ENCODE data around the gene PYGM.

Gene PYGM

DNA sequence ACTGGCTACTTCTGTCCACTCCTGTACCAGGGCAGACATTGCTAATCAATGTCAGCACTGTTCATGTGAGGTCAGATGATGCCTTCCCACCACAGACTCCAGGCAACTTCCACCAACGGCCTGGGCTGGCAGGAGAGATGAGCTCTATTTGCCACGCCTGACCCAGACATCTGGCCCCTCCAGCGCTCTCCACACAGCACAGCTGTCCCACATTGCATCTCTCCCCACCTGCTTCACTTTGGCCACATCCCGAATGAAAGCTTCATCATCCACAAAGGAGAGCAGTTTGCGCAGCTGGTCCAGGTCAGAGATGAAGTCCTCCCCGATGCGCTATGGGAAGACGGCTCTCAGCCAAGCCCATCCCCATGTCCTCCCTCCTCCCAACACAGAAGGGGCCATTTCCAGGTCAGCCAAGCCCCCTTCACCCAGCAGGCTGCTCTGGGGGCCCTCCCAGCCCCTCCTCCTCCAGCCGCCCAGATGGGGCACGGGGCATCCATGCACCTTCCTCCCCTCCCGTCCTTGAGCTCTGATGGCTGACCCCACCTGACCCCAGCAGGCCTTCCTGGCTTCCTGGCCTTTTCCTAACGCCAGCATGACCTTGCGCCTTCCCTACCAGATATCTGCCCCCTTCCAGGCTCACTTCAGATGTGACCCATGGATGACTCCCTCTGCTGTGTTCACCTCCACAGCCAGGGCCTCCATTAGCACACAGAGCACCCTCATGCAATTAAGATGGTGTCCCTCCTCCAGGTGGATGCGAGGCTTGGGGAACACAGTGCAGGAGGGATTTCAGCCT, 7.4 kb downstream of the PYGM start:
- no peak for DNase-seq

DNA sequence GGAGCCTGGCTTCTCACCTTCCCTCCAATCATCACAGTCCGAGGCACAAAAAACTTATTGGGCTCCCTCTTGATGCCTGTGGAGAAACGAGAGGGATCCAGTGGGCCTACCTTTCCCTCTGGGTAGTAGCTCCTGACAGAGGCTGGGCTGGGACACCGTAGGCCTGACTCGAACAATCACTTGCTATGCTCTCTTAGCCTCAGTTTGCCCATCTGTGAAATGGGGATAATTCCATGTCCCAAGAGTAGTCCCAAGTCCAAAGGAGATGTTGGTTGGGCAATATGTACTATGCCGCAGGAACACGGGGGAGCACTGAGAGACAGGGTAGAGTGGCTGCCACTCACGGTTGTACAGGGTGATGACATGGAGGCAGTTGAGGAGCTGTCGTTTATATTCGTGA, 8.2 kb downstream of the PYGM start:
- no peak for DNase-seq

DNA sequence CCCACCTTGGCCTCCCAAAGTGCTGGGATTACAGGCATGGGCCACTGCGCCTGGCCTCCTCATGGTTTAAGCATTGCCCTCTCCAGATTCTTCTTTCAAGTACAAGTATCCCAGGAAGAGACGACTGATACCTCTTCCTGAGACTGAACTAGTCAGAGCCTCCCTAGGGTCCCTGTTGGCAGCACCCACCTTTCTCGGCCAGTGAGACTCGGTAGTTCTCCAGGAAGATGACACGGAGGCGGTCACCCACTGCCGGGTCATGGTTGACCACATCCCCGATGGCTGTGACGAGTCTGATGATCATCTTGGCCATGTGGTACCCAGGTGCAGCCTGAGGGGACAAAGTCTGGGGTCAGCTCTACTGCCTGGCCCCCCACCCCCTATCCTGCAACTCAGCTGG, 8.6 kb downstream of the PYGM start:
- DNase-seq: no peak

DNA sequence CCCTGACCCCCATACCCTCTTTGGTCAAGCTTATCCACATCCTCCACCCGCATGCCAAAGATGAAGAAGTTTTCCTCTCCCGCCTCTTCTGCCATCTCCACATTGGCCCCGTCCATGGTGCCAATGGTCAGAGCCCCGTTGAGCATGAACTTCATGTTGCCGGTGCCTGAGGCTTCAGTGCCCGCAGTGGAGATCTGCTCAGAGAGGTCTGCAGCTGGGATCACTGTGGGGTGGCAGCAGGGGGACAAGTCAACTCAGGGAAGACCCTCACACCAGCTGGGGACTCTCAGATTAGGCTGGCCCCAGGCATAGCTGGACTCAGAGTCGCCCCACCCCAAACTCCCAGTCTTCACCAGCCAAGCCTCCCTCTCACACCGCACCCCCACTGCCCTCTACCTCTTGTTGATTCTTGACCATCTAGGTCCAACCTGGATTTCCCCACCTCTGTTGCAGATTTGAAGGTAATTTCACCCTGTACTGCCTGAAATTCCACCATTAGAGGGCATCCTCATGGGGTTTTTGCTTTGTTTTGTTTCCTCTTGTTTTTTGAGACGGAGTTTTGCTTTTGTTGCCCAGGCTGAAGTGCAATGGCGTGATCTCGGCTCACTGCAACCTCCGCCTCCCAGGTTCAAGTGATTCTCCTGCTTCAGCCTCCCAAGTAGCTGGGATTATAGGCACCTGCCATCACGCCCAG, 9.3 kb downstream of the PYGM start:
- no peak for DNase-seq

DNA sequence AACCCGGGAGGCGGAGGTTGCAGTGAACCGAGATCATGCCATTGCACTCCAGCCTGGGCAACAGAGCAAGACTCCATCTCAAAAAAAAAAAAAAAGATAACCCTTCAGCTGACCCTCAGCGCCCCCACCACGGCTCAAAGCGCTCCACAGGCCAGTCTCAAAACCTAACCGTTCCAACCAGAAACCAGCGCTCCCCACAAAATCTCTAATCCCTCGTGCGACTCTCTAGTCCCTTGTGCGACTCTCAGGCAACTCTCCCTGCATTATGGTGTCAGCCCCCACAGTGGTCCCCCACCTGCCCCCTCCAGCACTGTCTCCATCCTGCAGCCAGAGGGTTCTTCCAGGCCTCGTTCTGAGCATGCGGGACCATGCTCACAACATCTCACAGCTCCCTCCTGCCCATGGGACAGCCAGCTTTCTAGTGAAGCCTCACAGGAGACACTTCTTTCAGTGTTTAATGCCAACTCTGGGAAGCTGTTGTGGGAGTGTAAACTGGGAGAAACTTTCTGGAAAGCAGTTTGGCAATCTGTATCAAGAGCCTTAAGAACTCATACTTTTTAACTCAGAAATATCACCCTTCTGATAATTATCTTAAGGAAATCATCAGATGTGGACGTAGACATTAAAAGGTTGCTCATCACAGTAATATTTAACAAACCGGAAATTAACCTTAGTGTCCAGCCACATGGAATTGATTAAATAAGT, 11.7 kb downstream of the PYGM start:
- no peak for DNase-seq

DNA sequence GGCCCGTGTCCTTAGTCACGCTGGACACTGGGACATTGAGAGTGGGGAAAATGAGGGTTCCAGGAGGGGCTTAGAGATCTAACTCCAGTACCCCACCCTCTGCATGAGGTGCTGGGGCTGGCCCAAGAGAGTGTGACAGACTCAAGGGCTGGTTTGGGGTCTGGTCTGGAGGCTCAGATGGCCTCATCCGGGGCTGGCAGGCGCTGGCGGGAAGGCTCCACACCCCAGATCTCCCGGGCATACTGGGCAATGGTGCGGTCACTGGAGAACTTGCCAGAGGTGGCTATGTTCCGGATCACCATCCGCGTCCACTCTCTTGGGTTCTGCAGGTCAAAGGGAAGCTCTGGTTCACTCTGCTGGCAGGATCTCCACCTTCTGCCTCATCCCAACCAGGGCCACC, 13.3 kb downstream of the PYGM start:
- no peak for DNase-seq

DNA sequence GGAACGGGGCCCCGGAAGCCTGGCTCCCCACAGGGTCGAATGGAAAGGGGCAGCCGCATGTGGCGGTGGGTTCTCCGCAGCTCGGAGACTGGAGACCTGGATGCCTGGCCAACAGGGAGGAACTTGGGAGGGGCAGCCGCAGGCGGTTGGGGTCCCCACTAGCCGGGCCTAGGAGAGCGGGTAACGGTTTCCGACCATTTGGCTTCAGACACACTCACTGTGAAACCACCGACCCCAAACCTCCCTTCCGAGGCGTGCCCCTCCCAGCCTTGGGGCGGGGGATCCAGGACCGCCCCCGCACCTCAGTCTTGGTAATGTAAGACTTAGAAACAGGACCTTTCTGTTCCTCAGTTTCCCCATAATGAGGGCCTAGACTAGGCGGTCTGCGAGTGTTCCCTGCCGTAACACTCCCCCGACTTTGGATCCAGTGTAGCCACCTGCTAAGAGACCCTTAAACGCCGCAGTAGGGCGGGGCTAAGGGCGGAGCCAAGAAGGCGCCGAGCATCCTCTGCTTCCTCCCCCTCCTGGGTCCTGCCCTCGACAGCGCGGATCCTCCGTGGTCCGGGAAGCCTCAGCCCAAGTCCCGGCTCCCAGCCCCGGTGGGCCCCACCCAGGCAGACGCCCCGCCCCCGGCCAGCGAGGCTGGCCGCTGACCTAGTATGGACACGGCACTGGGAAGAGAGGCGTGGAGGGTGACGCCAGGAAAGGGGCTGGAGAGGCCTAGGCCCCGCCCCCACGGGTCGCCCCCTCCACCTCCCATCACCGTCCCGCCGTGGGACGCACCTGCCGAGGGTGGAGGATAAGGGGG, 14.0 kb downstream of the PYGM start:
- DNase-seq: no peak

DNA sequence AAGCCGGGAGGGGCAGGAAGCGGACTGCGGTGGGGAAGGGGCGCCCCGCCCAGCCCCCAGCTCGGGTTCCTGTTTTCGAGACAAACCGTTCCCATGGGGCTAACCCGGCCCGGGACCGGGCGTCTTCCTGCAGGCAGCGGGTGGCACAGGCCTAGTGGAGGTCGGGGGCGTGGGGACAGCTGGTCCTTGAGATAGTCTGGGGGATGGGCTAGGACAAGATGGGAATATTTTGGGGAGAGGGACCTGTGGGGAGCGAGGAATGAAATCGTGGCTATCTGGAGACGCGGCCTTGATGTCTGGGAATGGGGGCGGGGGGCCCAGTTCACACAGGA, 14.6 kb downstream of the PYGM start:
- no peak for DNase-seq

DNA sequence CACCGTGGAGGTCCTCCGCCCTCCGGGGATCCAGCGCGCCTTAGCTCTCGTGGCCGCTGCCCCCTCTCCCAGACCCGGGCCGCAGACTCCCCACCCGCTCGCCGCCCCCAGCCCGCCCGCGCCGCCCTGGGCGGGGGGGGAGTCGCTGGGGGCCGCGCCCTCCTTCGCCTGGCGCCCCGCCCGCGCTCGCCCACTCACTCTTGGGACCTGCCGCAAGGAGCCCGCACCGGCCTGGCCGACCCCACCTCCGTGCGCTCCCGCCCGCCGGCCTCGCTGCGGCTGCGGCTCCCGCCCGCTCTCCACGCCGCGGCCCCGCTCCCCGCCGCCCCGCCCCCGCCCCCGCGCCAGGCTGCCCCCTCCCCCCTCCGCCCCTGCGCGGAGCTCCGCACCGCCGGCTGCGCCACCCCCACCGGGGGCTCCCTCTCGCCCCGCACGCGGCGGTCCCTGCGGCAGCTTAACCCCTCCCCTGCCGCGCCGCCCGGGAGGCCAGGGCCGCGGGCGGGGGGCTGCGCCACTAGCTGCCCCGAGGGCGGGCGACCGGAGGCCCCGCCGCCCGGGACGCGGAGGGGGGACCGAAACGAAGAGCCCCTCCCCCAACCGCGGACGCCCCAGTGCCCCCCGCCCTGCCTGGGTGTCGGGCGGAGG, 15.1 kb downstream of the PYGM start:
- no peak for DNase-seq

DNA sequence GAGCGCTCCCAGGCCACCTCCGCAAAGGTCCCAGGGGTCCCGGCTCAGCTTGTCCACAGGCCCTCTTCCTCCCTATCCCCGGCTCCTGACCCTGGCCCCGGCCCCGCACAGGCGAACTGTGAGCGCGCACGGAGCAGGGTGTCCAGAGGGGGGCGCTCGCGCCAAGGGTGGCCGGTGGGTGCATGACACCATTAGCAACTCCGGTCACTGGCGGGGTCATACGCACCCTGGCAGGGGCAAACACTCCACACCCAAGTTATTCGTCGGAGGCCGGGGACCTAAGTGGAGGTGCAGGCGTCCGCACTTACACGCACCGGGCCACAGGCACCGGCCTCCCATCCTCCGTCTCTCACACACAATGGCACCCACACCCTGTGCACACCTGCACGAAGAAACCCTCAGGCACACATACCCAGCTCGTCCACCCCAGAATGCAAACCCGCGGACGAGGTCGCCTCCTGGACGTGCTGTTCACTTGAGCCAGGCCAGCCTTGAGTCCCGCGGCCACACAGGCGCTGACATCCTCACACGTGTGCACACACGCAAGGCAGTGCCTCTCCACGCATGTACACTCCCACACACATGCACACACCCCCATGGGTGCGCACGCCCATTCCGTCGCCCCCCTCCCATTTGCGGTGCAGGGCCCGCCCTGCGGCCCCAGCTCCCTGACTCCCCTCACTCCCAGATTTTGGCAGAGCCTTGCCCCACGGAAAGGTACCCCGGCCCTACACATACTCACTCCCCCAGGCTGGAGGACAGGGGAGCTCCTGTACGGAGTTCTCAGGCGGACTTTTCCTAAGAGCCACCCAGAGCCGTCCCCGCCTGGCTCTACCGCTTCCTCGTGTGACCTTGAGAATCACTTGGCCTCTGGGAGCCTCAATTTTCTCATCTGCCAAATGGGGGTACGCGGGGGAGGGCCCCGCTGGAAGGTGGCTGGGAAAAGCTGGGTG, 15.9 kb downstream of the PYGM start, which contains the start of gene RASGRP2:
RASGRP2 (minus strand) TSS at position 552 of the 953 bp plus-strand sequence. CDS start 1,276 bp downstream, outside the sequence.
- no peak for DNase-seq

DNA sequence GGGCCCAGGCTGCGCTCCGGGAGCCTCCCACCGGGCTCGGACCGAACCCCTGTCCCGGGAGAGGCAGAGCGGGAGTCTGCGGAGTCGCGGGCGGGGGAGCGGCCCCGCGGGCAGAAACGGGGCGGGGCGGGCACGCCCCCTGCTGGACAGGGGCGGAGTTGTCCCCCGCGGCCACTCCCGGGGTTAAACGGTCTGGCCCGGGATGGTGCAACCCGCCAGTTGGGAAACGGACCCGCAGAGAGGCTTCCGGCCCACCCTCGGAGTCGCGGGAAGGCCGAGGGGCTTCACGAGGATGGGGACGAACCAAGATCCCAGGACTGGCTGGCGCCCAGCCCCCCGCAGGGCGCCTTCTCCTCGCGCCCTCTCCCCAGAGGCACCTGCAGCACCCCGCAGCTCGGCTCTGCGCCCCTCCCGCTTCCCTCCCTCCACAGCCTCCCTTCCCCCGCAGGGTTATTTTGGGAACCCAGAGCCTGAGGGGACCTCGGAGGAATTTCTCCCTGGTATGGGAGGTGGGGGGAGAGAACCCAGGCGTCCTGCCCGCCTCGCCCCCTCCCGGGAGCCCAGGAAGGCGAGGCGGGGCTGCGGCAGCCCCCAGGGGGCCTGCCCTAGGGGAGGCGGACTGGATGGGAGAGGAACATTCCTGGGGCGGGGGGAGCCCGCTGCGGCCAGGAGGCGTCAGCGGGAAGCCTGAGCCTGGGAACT, 16.7 kb downstream of the PYGM start:
- DNase-seq: no peak

DNA sequence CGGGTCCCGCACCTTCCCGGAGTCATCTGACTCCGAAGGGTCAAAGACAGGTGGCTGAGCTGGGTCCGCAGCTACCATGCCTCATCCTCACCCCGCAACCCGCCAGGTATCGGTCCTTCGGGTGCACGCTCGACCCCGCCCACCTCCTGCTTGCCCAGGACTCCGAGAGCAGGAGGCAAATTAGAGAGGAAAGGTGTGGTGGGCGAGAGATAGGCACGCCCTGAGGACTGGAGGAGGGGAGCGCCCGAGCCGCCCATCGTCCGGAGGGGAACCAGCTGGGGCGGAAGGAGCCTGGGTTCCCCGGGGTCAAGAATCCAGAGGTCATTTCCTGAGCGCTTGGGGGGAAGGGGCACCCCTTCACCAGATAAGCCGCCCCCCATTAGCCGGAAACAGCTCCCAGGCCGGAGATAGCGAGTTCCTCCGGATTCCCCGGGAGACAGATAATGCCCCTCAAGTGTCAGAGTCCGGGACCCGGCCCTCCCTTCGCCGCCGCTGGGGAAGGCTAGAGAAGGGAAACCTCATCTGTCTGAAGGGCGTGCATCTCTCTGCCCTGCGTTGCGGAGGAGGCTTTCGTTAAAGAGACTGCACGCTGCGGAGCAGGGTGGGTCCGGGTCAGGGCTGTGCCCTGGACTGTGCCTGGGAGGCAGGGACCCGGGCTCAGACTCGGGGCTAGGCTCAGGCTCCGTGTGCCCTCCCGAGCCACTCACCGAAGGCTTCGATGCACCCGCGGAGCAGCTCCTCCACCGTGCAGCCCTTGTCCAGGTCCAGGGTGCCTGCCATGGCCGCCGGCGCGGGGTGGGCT, 17.5 kb downstream of the PYGM start:
- DNase-seq: no peak

DNA sequence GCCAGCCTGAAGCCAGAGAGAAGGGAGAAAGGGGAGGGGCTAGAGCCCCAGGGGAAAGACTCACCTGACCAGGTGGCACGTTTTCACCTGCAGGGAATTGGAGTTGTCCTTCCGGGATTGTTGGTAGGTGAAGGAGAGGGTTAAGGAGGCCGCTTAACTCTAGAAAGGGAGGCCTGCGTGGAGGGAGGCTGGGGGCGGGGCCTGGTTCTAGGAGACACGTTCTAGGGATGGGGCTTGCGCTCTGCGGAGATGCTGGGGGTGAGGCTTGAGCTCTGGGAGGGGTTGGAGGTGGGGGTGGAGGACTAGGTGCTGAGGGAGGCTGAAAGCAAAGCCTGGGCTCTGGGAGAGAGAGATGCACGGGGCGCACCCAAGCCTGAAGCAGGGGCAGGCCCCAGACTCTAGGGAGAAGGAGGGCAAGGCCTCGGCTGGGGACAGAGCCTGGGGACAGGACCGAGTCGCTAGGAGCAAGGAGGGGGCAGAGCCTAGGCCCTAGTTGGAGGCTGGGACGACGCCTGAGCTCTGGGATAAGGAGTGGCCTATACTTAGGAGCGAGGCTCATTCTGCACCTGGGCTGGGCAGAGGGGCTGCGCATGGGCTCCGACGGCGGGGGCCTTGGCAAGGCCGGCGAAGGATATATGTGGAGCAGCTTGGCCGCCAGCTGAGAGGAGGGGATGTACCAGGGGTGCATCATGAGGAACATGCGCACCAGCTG, 18.2 kb downstream of the PYGM start:
- no peak for DNase-seq

DNA sequence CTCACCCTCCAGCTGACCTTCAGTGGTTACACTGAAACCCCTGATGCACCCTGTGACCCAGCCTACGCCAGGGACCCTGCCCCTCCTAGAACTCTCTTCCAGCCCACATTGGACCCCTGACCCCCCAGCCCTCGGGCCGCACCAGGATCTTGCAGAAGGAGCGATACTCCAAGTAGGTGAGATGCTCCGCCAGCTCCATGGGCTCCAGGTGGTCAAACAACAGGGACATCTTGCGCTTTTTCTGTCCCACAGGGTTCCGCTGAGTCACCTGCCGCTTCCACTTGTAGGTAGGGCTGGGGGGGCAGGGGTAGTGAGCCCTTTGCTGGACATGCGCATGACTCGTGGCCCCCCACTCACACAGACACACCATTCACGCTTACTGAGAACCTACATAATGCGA, 19.9 kb downstream of the PYGM start:
- no peak for DNase-seq

DNA sequence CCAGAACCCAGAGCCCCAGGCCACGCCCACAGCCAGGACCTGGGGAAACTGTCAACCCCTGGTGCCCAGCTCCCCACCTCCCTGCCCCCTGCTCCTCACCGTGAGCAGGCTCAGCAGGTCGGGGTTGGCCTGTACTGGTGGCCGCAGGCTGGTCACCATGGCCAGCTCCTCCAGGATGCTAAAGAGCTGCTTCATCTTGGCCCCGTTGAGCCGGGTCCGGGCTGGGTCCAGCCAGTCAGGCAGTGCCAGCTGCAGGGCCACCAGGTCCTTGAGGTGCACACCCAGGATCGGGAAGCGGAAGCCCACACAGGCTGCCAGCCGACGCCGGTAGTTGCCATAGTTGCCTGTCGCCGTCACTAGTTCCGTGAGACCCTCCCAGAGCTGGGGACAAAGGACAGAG, 23.1 kb downstream of the PYGM start:
- no peak for DNase-seq

DNA sequence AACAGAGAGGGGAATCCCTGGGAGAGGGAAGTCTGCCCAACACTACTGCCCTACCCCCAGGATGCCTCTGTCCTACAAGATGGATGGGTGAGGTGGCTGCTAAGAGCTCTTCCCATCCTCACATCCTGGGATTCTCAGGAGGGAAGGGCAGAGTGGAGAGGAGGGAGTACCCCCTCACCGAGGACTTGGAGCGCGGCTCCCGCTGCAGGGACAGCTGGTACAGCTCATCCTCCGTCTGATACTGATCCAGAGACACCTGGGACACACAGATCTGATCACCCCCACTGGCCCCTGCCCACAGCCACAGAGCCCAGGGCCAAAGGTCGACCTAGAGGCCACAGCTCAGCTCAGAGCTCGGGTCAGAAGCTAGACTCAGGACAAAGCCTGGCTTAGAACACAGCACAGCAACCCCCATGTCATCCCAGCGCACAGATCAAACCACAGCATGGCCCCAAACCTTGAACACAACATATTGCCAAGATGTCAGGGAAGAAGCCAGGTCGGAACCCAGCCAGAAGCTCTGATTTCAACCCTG, 24.0 kb downstream of the PYGM start:
- no peak for DNase-seq

DNA sequence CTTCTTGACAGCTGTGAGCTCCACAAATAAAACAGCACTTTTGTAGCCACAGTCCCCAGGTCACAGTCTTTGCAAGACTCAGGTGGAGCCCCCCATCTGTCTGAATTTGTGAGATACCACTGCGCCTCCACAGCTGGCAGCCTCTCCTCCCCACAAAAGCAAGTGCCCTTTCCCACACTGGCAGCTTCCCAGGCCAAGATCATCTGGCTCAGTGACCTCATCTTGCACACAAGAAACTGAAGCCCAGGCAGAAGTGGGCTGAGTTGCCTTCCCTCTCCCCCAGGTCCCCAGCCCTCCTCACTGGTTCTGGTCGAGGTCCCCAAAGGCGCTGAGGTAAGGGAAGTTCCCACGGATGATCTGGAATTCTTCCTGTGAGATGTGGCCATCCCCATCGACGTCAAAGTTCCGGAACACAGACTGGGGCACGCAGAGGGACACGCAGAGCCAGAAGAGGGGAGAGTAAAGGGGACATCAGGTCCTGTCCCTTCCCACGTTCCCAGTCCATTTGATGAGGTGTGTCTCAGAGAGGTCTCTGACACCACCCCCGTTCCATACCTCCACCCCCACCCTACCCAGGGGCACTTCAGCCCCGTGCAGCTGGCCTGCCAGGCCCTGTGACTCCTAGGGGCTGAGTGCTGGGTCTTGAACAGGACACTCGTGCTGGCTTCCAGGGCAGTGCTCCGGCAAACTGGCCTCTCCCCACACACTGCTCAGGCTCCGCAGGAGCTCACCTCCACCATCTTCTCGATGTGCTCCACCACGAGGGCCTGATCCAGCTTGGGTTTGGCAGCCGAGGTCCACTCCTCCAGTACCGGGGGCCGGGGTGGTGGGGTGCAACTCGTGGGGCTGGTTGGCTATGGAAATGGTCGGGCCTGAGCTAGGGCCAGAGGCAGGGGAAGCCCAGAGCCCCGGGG, 24.7 kb downstream of the PYGM start:
- DNase-seq: no peak

DNA sequence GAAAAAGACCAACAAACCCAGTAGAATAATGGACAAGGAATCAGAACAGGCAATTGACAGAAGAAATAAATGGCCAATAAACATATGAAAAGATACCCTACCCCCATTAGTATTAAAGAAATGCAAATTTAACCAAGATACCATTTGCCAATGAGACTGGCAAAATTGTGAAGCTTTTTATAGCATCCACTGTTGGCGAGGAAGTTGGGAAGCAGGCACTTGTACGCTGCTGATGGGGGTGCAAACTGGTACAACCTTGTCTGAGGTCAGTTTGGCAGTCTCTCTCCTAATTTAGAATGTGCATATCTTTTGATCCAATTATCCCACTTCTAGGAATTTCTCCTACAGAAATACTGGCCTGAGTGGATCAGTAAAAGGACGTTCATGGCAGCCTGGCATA, 28.2 kb downstream of the PYGM start:
- DNase-seq: no peak
